H1 (cell line): ENCODE data around the gene STK32C. TPM values are rescaled to one million over a fixed set of nuclear protein-coding genes. Genes with fewer than 3 reads are reported as not detected.

ENCODE experiments used
- CEBPB ChIP-seq: IDR thresholded peaks from 2 replicates; pipeline ENCODE4 v1.6.1; 2012; ENCODE audit warnings: low read depth, low read length
- SIN3A ChIP-seq, 2 experiments: IDR thresholded peaks in 1 of 2; conservative IDR thresholded peaks in 1 of 2; 2 replicates each; pipeline ENCODE4 v1.6.1; 2011 to 2012; ENCODE audit warnings: low read length in 2 of 2, improper control_type of control experiment in 1 of 2, low read depth in 1 of 2, mild to moderate bottlenecking in 1 of 2
- polyA plus RNA-seq, 7 experiments: library from polyadenylated mRNA; depleted of rRNA in 3 of 7; stranded (reverse) in 5 of 7; unstranded in 2 of 7; fragments of >200 nt in 5 of 7; fragments of 200-250 nt in 2 of 7; gene quantifications; 1 replicate in 5 of 7; 2 replicates in 1 of 7; 4 replicates in 1 of 7; pipeline versions ENCODE4 v1.2.1 to v1.2.3, GENCODE V29; 2011 to 2013; ENCODE audit warnings: missing spikeins in 2 of 7, mixed read lengths in 2 of 7
- total RNA-seq: library from RNA; stranded (reverse); fragmentation: NEBNext Ultra II Directional; extraction: Animal tissue kit (Norgen Biotek cat#: 25700); gene quantifications from 2 replicates; pipeline ENCODE4 v1.2.1, GENCODE V29; 2021

The STK32C gene
- total and polyA plus RNA-seq, 2 of the 8 experiments (the other 6 are each of a cell fraction or from before 2014, with no cell fraction given) = 10.6 to 15.6 TPM

- TF ChIP-seq SIN3A (conservative IDR thresholded peaks at IDR 0.05 in 1 of 2, IDR thresholded peaks at IDR 0.05 in 1 of 2; ENCODE audit: low read depth in 1 of 2, low read length in 2 of 2) (no peak), CEBPB (no peak)
These were observed 34.0 kb upstream of the STK32C start (continued) for GRCh38 chr10:132341781-132342180.
